Kidney glomerular epithelial cell (primary cell): ENCODE results near the gene CCR7.

Source experiments
- DNase-seq: peaks from one replicate; lab custom pipeline; 2025; lab: John Stamatoyannopoulos, UW

CCR7 gene, protein sequence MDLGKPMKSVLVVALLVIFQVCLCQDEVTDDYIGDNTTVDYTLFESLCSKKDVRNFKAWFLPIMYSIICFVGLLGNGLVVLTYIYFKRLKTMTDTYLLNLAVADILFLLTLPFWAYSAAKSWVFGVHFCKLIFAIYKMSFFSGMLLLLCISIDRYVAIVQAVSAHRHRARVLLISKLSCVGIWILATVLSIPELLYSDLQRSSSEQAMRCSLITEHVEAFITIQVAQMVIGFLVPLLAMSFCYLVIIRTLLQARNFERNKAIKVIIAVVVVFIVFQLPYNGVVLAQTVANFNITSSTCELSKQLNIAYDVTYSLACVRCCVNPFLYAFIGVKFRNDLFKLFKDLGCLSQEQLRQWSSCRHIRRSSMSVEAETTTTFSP

GRCh38 chr17:40564883-40565768 lies at the start of gene CCR7:
TSS of gene CCR7 (minus strand) at chr17:40565472. CDS start at chr17:40565409, 63 bp downstream.
- no peak for DNase-seq

GRCh38 chr17:40614431-40615067 lies 49.3 kb upstream of the CCR7 start:
- no peak for DNase-seq

- DNase-seq, result no peak
Measured at GRCh38 chr17:40613467-40614154, 48.3 kb upstream of the CCR7 start.

- DNase-seq, result no peak
Measured at GRCh38 chr17:40612599-40613244, 47.5 kb upstream of the CCR7 start.

- peak; percentile 24 for DNase-seq
Measured at GRCh38 chr17:40611840-40612474, 46.7 kb upstream of the CCR7 start.

DNA sequence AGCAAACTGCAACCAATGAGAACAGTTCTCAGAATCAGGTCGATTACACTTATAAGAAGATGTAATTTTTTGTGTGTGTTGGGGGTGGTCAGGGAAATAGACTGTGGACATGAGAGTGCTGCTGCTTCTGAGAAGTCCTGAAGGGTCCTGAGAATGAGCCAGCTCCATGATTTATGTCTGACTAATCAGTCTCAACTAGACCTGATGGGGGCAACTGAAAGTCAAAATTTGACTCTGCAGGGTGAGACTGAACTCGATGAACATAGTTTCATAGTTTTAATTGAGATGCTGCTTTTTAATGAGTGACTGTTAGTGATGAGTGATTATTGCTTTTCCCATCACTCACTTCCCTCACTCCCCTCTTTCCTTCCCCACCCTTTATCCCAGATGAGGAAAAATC lies 45.1 kb upstream of the CCR7 start:
- no peak for DNase-seq

DNA sequence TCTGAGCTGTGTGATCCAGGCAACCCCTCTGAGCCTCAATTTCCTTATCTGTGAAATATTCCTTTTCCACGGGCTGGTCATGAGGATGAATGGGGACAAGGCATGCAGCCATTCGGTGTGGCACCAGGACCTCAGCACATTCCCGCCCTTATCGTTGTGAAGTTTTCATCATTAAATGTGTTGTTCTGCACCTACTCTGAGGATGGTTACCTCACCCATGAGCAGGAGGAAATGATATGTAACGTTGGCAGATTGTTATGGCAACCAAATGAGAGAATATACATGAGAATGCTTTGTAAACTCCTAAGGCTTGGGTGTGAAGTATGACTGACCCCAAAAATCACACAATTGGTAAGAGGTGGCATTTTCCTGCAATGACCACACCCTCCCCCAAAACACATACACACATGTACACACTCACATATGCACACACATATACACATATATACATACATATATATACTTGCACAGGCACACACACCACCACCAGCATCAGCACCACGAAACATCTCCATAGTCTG lies 42.8 kb upstream of the CCR7 start:
- DNase-seq, result no peak

DNA sequence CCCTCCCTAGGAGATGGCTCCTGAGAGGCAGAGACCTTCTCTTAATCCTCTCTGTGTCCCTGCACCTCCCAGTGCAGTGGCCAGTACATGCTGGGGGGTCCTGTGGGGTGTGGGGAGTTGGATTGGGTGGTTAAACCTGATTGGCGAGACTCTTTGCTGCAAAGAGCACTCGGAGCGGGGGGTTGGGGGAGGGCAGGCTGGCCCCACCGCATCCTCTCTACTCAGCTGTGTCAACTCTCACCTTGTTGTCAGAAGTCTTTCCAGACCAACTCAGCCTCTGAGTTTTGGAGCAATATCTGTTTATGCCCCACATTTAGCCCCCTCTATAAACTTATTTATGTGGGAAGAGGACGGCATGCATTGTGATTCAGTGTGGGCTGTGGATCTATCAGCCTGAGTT lies 42.4 kb upstream of the CCR7 start:
- DNase-seq, result no peak

DNA sequence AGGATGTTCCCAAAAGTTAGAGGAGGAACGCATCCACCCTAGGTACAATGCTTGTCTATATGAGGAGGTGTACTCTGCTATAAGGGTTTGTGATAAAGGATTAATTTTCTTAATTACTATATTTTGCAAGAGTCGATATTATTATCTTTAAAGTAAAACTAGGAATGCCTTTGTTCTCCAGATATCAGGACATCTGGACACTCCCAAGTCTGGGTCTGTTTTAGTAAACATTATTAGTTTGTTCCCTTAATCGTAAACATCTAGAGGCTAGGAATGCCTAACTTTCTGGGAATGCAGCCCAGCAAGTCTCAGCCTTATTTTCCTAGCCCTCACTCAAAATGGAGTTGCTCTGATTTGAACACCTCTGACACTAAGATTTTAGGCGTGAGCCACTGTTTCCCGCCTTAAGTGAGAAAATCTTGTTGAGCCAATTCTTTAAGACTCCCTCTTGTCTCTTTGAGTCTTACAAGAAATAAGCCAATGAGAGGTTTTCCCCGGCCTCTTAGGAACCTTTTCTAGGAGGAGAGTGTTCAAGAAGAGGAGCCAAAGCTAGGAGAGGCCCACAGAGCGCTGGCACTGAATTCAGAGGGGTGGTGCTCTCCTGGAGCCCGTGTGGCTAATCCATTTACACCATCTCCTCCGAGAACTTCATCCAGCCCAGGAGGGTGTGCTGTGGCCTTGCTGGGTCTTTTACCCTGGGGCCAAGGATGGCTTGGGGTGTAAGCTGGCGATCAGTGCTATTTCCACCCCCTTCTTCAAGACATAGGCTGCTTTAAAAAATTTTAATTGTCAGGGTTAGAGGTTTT lies 41.5 kb upstream of the CCR7 start:
- no peak for DNase-seq

GRCh38 chr17:40605306-40605705 lies 40.0 kb upstream of the CCR7 start:
- no peak for DNase-seq

- DNase-seq, result no peak
Measured at GRCh38 chr17:40604327-40605080, 39.2 kb upstream of the CCR7 start.

DNA sequence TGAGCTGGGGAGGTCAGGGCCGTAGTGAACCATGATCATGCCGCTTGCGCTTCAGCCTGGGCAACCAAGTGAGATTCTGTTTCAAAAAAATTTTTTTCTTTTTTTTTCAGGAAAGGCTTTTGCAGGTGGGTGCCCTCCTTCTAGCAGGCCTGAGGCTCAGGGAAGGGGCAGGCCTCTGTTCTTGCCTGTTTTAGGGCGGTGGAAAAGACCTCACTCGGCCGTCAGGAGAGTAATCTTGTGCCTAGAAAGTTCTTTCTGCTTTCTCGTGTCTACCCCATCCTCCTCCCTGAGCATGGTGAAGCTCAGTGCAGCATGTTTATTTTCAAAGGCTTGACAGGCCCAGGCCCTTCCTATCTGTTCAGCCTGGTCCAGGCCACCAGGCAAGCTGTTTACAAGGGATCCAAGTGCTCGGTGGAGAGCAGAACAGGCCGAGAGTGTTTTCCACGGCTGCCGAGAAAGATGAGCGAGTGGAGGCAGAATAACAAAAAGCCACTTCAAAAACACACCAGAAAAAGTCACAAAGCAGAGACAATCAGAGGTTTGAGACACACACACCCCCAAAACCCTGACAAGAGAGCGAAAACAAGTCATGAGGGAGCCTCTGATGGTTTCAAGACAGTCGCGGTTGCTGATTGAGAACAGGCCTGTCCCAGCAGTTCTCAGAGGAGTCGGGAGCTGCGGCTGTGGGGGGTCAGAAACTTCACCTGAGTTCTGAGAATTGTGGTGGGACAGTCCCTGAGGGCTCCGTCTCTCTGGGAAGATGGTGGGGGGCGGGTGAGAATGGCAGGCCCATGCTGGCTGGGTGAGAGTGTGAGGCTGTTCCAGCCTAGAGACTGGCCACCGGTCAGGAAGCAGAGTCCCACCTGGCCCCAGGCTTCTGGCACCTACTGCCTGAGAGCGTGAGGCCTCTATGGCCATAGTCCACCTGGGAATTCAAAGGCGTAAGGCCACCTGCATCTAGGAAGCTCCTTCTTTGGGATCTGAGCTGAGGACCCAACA lies 37.5 kb upstream of the CCR7 start:
- DNase-seq, result no peak

DNA sequence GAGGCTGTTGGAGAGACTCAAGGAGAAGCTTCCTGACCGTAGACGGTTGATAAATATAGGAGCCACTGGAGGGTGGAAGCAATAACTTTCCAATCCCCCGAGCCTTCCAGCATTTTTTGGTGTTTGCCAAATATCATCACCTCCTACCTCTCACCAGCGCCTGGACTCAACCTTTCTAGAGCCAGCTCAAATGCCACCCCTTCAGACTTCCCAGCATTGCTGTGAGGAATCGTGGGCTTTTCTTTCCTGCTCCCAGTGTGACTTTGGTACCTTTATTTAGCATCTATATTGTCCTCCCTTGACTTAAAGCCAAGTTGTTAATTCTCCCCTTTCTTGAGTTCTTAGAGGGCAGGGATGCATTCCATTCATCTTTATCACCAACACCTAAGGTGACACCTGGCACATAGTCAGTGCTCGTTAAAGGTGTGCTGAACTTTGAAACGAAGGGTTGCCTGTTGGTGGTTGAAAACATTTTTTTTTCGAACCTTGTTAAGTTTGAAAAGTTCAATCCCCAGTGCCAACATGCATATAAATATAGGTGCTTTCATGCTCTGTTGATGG lies 35.3 kb upstream of the CCR7 start:
- no peak for DNase-seq

GRCh38 chr17:40599468-40599763 lies 34.1 kb upstream of the CCR7 start:
- no peak for DNase-seq

- DNase-seq, result no peak
Measured at GRCh38 chr17:40598619-40599467, 33.6 kb upstream of the CCR7 start.

- no peak for DNase-seq
Measured at GRCh38 chr17:40598301-40598618, 33.0 kb upstream of the CCR7 start.
